RKO (cell line): ENCODE results near the gene FAM117A.

ENCODE experiments used
- DNase-seq: peaks from one replicate; pipeline ENCODE4 v3.0.0-alpha.2; 2016; ENCODE audit warnings: low spot score

Gene FAM117A, protein sequence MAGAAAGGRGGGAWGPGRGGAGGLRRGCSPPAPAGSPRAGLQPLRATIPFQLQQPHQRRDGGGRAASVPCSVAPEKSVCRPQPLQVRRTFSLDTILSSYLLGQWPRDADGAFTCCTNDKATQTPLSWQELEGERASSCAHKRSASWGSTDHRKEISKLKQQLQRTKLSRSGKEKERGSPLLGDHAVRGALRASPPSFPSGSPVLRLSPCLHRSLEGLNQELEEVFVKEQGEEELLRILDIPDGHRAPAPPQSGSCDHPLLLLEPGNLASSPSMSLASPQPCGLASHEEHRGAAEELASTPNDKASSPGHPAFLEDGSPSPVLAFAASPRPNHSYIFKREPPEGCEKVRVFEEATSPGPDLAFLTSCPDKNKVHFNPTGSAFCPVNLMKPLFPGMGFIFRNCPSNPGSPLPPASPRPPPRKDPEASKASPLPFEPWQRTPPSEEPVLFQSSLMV

GRCh38 chr17:49763735-49764558 is at the start of gene FAM117A:
TSS of gene FAM117A (minus strand) at chr17:49764131. CDS start at chr17:49764087, 44 bp downstream.
- peak; percentile 97 for DNase-seq

DNA sequence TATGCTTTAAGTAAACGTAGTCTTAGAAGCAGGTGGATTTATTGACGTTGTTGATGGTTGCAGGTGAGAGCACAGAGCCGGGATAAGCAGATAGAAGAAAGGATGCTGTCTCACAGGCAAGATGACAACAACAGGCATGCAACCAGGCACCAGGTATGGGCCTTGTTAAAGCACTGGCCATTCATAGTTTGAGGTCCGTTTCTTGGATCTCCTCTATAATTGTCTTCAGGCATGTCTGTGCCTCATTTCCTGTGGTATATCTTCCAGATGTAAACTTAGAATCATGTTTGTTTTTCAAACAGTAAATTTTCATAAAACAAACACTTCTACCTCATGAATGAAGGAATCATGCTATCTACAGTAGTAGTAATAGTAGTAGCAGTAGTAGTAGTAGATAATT is 45.1 kb upstream of the FAM117A start:
- no peak for DNase-seq

DNA sequence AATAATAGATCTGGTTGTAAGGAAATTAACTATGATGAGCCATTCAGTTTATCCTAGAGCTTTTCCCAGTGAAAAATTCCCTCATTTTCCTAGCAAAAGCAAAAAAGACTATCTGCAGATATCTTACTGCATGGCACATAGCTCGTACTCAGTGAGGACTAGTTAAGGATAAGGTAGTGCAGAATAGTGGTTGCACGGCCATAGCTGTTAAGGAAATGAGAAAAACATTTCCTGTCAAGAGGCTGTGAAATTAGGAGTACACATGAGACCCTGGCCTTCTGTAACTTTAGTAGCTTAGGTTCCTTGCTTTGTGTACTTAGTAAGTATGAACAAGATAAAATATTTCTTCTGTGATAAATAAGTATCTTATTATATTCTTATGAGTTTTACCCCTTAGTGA is 34.8 kb upstream of the FAM117A start:
- no peak for DNase-seq

DNA sequence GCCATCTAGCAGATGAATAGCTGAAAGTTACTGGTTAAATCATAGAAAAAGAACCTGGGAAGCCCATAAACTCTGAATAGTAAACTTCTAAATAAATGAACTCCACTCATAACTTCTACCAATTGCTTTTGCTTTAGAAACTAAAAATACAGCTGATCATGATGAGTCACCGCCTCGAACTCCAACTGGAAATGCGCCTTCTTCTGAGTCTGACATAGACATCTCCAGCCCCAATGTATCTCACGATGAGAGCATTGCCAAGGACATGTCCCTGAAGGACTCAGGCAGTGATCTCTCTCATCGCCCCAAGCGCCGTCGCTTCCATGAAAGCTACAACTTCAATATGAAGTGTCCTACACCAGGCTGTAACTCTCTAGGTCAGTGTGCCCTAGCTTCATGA is 34.3 kb upstream of the FAM117A start:
- no peak for DNase-seq

DNA sequence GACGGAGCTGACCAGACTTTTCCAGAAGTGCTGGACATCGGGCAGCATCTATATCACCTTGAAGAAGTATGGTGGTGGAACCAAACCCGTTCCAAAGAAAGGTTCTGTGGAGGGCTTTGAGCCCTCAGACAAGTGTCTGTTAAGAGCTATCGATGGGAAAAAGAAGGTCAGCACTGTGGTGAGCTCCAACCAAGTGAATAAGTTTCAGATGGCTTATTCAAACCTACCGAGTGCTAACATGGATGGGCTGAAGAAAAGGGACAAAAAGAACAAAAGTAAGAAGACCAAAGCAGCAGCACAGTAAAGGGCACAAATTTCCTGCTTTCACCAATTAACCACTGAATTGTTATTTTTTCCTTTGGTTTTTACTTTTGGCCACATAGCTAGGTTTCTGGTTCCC is 31.4 kb upstream of the FAM117A start:
- no peak for DNase-seq

DNA sequence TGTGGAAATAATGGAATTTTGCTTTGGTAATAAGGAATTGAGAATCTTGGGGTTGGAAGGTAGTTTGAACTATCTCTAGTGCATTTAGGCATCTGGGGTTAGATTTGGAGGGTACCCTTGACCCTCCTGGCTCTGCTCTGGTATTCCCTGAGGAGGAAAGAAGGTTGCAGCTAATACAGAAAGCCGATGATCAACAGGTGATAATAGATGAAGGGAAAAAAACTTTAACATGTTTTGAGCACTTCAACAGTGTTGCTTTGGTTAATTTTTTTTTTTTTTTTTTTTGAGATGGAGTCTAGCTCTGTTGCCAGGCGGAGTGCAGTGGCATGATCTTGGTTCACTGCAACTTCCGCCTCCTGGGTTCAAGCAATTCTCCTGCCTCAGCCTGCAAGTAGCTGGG is 29.4 kb upstream of the FAM117A start:
- DNase-seq: no peak

DNA sequence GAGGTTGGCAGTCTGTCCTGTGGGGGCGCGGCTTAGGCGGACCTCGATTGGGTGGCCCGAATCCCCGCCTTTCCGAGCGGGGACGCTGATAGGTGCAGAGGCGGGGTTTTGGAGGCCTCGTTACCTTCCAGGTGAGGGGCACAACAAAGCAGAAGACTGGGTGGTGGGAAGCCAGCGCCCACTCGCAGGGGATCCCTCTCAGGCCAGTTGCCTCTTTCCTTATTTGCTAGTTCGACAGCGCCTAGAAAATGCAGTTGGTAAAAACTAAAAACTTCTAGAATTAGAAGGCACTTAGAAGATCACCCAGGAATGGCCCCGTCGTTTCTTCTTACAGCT is 25.3 kb upstream of the FAM117A start:
- DNase-seq: no peak

- DNase-seq: peak; percentile 98
These were observed 24.7 kb upstream of the FAM117A start, which contains the start of gene KAT7 for GRCh38 chr17:49788478-49789242. TSS of gene KAT7 (plus strand) at chr17:49788681. CDS start at chr17:49788835, 154 bp downstream.

DNA sequence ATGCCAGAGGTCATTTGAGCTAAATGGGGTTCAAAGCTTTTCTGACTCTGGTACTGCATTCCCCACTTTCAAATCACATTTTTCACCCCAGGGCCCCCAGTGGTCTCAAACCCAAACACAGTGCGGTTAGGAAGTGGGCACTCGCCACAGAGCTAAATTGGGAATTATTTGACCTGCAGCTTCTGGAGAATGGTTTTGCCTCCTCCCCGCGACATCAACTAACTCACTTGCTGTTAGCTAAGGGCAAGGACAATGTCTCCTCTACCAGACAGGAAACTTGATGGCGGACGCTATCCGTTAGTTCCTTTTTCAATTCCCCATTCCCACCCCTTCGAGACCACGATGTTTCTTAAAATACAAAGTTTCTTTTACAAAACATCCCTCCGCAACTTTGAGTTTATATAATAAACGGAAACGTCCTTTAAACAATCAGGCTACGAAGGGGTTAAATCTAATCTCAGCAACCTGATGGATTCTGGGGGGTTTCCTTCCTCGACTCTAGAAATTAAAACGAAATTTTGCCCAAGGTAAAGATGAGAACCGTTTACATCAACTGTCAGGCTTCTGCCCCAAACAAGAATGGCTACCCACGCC is 24.1 kb upstream of the FAM117A start:
- no peak for DNase-seq

DNA sequence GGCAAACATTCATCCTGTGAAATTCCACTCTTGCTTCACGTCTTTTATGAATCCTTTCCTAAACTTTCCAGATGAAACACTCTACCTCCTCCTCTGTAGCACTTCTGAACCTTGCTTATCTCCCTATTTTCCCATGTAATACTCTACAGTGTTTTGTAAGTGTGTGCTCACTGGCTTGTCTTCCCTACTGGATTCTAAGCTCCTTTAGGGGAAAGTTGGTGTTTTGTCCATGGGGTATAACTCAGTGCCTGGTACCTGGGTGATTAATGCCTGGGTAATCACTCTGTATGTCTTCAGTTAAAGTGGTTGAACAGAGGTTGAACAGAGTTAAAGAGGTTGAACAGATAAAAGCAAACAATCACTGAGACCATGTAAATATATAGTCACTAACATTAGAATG is 20.7 kb upstream of the FAM117A start:
- no peak for DNase-seq

DNA sequence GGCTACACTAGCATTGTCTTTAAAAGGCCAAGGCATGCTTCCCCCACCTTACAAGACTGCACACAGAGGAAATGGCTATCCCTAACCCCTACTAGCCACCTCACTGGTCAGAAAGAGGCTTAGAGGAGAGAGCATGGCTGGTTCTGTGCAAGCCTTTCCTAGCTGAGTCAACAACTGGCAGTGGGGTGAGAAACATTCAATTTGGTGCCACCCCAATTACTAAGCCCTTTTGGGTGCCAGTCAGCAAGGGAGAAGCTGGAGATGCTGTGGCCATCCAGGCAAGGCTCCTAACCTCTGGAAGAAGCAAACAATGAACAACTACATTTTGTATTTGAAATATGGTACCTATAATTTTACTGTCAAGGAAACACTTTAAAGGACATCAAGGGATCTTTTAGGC is 19.9 kb upstream of the FAM117A start:
- no peak for DNase-seq

- no peak for DNase-seq
These were observed 19.3 kb upstream of the FAM117A start for GRCh38 chr17:49783071-49783715.

DNA sequence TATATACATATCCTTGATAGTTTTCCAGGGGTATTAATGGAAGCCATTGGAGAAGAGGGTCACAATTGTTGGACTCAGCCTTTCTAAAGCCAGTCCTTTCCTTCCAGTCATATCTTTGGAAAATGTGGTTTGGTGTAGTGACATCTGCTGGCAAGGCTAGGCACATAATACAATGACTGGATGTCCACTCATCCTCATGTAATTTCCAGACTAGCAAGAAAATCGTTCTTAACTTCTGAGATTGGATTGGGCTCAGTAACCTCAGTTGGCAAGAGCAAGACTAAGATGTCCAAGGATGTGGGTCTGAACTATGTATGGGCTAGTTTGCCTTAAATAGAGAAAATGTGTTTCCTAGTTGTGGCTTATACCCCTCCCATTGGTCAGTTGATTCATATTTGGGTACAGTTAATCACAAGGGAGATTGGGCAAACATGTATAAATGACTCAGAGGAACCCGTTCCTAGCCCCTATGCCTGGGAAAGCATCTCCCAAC is 15.9 kb upstream of the FAM117A start:
- DNase-seq: peak; percentile 84

DNA sequence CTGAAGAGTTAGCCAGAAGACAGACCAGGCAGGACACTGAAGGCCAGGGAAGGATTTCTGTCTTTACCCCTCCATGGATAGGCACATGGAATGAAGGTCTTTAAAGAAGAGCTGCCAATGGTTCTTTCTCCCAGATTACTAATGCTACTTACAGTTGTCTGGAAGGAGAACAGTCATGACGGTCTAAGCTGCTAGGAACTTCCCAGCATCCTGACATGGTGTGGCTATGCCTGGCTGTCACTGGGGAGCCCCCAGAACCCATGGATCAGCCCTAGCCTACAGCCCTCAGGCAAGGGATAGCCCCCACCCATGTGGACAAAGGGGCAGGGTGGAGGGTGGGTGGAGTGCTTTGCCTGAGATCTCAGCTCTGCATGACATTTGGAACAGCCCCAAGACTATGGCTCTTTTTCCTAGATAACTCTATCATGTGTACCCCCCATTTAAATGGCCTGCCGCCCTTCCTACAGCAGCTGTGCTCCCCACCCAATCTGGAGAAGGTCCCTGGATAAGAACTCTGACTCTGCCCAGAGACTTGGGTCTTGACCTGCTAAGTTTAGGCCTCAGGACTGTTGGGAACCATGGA is 15.3 kb upstream of the FAM117A start:
- DNase-seq: no peak

GRCh38 chr17:49777563-49777962 is 13.6 kb upstream of the FAM117A start:
- DNase-seq: no peak

DNA sequence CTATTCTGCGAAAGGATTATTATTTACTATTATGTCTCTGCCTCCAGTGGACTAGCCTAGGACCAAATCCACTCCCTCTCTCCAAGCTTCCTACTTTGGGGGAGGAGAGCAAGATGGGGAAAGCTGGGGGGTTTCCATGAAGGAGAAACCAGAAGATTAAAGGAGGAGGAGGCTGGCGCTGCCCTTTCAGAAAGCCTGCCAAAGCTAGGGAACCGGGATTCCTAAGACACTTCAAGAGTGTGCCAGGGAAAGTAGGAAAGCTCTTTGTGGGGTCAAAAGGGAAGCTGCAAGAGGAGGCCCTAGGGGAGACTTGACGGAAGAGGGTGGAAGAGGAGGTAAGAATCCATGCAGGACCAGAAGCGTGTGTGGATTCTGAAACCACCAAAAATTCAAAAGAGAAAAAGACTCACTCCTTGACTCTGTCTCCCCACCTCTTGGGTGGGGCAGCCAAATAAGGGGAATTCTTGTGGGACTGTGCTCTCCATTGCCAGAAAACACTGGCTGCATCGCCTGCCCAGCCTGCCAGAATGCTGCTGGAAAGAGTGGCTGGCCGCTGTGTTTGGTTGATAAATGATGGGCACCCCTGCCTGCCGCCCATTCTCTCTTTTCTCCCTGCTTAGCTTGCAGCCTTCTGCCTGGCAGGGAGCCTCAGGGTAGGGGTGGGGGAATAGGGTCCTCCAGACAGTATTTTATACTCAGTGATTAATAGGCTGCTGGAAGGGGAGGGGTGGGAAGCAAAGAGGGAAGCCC is 12.8 kb upstream of the FAM117A start:
- no peak for DNase-seq

- DNase-seq: no peak
These were observed 11.8 kb upstream of the FAM117A start for GRCh38 chr17:49775546-49776260.

DNA sequence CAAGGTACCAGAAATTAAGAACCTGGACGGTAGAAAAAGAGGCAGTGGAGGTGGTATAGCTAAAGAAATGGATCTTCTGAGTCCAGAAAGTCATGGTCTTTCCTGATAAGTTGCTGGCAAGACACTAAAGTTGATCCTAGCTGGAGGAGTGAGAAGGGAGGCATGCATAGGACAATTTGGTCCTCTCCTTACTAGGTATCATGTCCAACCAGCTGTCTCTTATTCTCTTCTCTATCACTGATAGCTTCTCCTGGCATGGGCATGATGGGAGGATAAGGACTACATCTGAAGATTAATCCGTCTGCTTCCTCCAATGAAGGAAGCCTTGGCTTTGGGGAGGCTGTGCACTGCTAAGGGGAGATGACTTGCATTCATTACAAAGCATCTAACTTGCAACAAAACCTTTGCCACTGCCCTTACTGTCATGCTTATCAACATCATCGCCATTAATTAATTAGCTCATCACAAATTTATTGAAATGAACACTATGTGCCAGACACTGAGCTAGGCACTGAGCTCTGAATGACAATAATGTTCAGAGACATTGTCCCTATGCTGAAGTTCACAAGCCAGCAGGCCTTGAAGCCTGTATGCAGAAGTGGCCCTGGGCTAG is 3.1 kb upstream of the FAM117A start:
- no peak for DNase-seq

DNA sequence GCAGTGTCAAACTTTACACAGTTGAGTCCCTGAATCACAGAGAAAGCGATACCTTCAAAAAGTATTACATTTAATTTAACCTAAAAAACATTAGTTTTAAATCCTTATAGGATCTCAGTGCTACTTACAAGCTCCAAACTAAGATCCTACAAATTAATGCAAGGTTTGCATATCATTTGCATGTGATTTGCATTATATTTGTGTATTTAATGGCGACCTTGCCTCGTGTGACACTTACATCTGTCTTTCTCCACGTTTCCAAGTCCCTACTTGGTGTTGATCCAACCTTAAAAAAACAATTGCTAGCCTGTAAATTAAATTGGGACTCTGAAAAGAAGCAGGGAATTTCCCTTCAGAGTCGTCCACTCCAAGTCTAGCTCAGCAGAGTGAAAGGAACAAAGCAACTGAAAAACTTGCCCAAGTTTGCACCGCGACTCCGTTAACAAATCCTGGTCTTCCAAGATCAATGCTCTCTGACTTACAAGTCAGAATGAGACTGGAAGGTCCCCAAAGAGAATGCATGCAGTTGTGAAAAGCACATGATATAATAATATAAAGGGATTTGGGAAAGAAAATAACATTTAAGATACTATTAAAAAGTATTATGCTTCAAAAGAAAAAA is 739 bp upstream of the FAM117A start:
- DNase-seq: no peak
